ENCODE results near the gene SYNGR1.

- TF ChIP-seq POLR2A (IDR thresholded peaks at IDR 0.05) (no peak), CTCF (IDR thresholded peaks at IDR 0.05) (no peak)
Measured at GRCh38 chr22:39430576-39431150, 80.9 kb downstream of the SYNGR1 start.

All from esophagus squamous epithelium (tissue), 4 donors.